RWPE2 (cell line): ENCODE results near the gene CSRNP3.

Source experiments
- ATAC-seq: fragments of 200-7000 bp; cut with Tn5 transposase; 3 replicates; pipeline ENCODE4 v1.9.1; 2021; ENCODE audit warnings: low read depth
- DNase-seq: peaks from one replicate; pipeline ENCODE4 v3.0.0-alpha.2; 2020; ENCODE audit warnings: low spot score
- H3K27ac ChIP-seq: fragments of 450-650 bp; 2 replicates; pipeline ENCODE4 v1.5.1; 2017; ENCODE audit warnings: mild to moderate bottlenecking; ENCODE audit not compliant: poor library complexity, severe bottlenecking
- H3K27me3 ChIP-seq: fragments of 250-450 bp; sonication (Bioruptor Pico); 2 replicates; pipeline ENCODE4 v1.5.1; 2021; ENCODE audit warnings: mild to moderate bottlenecking, moderate library complexity; ENCODE audit not compliant: insufficient read depth, poor library complexity, severe bottlenecking
- H3K36me3 ChIP-seq: fragments of 250-450 bp; sonication (Bioruptor Pico); 2 replicates; pipeline ENCODE4 v1.5.1; 2020; ENCODE audit warnings: low read depth, mild to moderate bottlenecking, moderate library complexity
- H3K4me1 ChIP-seq: fragments of 250-450 bp; sonication (Bioruptor Pico); 2 replicates; pipeline ENCODE4 v1.5.1; 2021; ENCODE audit warnings: mild to moderate bottlenecking, moderate library complexity; ENCODE audit not compliant: insufficient read depth, poor library complexity, severe bottlenecking
- H3K4me3 ChIP-seq: fragments of 250-450 bp; sonication (Bioruptor Pico); 2 replicates; pipeline ENCODE4 v1.5.1; 2021; ENCODE audit warnings: mild to moderate bottlenecking, moderate library complexity; ENCODE audit not compliant: severe bottlenecking
- H3K9me3 ChIP-seq: fragments of 250-450 bp; sonication (Bioruptor Pico); 2 replicates; pipeline ENCODE4 v1.5.1; 2021; ENCODE audit warnings: mild to moderate bottlenecking, moderate library complexity; ENCODE audit not compliant: severe bottlenecking
- CTCF ChIP-seq: fragments of 450-650 bp; IDR thresholded peaks from one replicate; pipeline ENCODE4 v1.5.1; 2017; ENCODE audit warnings: mild to moderate bottlenecking, moderate library complexity; ENCODE audit not compliant: poor library complexity, severe bottlenecking

CSRNP3 gene

DNA sequence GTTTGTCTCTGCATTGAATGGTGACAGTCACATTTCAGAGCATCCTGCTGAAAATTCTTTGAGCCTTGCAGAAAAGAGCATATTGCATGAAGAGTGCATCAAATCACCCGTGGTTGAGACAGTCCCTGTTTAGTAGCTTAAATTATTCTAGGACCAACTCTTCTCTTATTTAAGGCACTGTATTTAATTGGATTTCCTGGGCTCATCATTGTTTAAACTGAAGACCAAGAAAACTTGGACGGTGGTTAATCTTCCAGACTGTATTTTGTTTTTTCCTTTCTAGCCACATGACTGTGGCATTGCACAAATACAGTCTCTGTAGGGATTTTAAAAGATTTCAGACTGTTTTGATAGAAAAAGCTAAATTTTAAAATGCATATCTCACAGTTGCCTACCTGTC is 210.1 kb downstream of the CSRNP3 start:
- ATAC-seq (no peak), DNase-seq (no peak)
- Histone ChIP-seq H3K27ac (no peak overlapping the region), H3K27me3 (no peaks in the 10 kb centered on the region), H3K4me1 (no peaks in the 10 kb centered on the region), H3K9me3 (no peaks in the 10 kb centered on the region), H3K4me3 (no peak overlapping the region), H3K36me3 (no peaks in the 10 kb centered on the region)
- TF ChIP-seq CTCF, result no peak

GRCh38 chr2:165681841-165682240 is 212.3 kb downstream of the CSRNP3 start:
- Histone ChIP-seq H3K36me3 (no peaks in the 10 kb centered on the region), H3K9me3 (no peaks in the 10 kb centered on the region), H3K27ac (no peak overlapping the region), H3K4me1 (no peaks in the 10 kb centered on the region), H3K4me3 (no peak overlapping the region), H3K27me3 (no peaks in the 10 kb centered on the region)
- DNase-seq (no peak), ATAC-seq (no peak)
- no peak for TF ChIP-seq CTCF

GRCh38 chr2:165682546-165682945 is 213.0 kb downstream of the CSRNP3 start:
- ATAC-seq, result no peak
- Histone ChIP-seq H3K36me3 (no peaks in the 10 kb centered on the region), H3K9me3 (no peaks in the 10 kb centered on the region), H3K4me3 (no peak overlapping the region), H3K27me3 (no peaks in the 10 kb centered on the region), H3K27ac (no peak overlapping the region), H3K4me1 (no peaks in the 10 kb centered on the region)
- no peak for TF ChIP-seq CTCF
- DNase-seq, result no peak

DNA sequence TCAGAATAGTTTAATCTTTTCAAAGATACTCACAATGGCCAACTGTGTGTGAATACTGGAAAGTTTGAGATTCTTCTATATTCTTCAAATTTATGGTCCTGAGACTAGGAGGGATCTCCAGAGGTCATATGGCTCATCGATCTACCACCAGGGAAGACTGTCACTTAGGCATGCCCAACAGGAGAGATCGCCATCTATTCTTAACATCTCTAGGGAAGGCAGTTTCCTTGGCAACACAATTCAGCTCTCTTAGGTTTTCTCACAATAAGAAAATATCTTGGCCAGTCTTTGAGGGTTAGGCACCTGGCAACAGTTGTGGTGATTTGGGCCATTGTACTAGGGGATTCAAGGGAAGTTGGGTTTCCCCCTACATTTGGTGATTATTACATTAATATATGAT is 217.3 kb downstream of the CSRNP3 start:
- ATAC-seq, result no peak
- Histone ChIP-seq H3K4me1 (no peaks in the 10 kb centered on the region), H3K27me3 (no peaks in the 10 kb centered on the region), H3K36me3 (no peaks in the 10 kb centered on the region), H3K9me3 (no peaks in the 10 kb centered on the region), H3K4me3 (no peak overlapping the region), H3K27ac (no peak overlapping the region)
- TF ChIP-seq CTCF, result no peak
- no peak for DNase-seq

- Histone ChIP-seq H3K27me3 (no peaks in the 10 kb centered on the region), H3K27ac (no peak overlapping the region), H3K36me3 (no peaks in the 10 kb centered on the region), H3K4me1 (no peaks in the 10 kb centered on the region), H3K4me3 (no peak overlapping the region), H3K9me3 (no peaks in the 10 kb centered on the region)
- no peak for TF ChIP-seq CTCF
- DNase-seq (no peak), ATAC-seq (no peak)
Measured at GRCh38 chr2:165687426-165688002, 218.0 kb downstream of the CSRNP3 start.
